ENCODE measurements around the gene TMEM143.

DNA sequence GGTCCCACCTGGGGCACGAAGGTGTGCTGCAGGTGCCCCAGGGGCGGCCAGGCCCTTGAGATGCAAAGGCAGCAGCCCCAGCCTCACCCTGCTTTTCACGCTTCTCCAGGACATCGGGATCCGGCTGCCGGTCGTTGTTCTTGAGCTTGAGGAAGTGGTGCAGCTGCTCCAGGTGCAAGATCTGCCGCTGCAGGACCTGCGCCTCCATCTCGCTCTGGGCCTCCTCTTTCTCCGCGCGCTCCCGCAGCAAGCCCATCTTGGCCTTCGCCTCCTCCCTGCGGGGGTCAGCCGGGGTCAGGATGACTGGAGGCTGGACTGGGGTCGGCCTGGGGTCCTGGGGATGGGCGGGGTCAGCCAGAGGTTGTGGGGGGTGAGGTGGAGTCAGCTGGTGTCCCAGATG is 59.9 kb downstream of the TMEM143 start:
- TF ChIP-seq SIN3A (IDR thresholded peaks at IDR 0.05; ENCODE audit: borderline replicate concordance, insufficient read depth, low read depth, low read length): no peak
- TF ChIP-seq, protein P1, sequence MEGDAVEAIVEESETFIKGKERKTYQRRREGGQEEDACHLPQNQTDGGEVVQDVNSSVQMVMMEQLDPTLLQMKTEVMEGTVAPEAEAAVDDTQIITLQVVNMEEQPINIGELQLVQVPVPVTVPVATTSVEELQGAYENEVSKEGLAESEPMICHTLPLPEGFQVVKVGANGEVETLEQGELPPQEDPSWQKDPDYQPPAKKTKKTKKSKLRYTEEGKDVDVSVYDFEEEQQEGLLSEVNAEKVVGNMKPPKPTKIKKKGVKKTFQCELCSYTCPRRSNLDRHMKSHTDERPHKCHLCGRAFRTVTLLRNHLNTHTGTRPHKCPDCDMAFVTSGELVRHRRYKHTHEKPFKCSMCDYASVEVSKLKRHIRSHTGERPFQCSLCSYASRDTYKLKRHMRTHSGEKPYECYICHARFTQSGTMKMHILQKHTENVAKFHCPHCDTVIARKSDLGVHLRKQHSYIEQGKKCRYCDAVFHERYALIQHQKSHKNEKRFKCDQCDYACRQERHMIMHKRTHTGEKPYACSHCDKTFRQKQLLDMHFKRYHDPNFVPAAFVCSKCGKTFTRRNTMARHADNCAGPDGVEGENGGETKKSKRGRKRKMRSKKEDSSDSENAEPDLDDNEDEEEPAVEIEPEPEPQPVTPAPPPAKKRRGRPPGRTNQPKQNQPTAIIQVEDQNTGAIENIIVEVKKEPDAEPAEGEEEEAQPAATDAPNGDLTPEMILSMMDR (IDR thresholded peaks at IDR 0.05): no peak
- no peak for TF ChIP-seq POLR2AphosphoS5 (IDR thresholded peaks at IDR 0.05; ENCODE audit: low read depth, low read length)
